Breast epithelium (tissue), 3 donors: ENCODE data around the gene DEDD2.

ENCODE experiments used
- POLR2A ChIP-seq: fragments of 450-650 bp; IDR thresholded peaks from one replicate; pipeline ENCODE4 v1.6.1; 2016; ENCODE audit warnings: antibody characterized with exemption, mild to moderate bottlenecking, moderate library complexity
- POLR2AphosphoS5 ChIP-seq, 3 donors: sonication (generic); formaldehyde crosslinking; IDR thresholded peaks; one replicate each; pipeline ENCODE4 v1.6.1; 2017; ENCODE audit warnings: antibody characterized with exemption in 3 of 3
- TF ChIP-seq, protein P1 (sequence below), 3 donors: fragments of 450-650 bp; IDR thresholded peaks; one replicate each; pipeline ENCODE4 v1.5.1; 2016 to 2017; ENCODE audit warnings: antibody characterized with exemption in 3 of 3, mild to moderate bottlenecking in 3 of 3, moderate library complexity in 3 of 3

DNA sequence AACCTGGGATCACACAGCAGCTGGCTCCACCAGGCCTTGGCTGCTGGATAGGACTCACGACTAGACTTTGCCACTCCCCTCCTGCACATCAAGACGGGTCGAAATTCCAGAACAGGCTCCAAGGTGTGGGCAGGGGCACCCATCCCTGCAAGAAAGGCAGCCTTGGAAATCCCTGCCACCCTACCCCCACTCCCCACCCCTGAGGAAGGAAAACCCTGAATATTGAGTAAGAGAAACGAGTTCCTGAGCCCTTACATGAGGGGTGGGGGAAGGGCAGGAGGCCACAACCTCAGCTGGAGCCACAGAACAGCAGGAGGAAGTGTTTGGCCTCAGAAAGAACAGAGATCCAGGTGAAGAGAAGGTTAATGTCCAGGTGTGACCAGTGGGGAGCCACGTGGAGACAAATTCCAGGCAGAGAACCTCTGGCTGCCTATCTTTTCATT is 20.1 kb downstream of the DEDD2 start:
- TF ChIP-seq POLR2A, result no peak
- TF ChIP-seq POLR2AphosphoS5 (IDR thresholded peaks at IDR 0.05), result no peak
- TF ChIP-seq, protein P1, sequence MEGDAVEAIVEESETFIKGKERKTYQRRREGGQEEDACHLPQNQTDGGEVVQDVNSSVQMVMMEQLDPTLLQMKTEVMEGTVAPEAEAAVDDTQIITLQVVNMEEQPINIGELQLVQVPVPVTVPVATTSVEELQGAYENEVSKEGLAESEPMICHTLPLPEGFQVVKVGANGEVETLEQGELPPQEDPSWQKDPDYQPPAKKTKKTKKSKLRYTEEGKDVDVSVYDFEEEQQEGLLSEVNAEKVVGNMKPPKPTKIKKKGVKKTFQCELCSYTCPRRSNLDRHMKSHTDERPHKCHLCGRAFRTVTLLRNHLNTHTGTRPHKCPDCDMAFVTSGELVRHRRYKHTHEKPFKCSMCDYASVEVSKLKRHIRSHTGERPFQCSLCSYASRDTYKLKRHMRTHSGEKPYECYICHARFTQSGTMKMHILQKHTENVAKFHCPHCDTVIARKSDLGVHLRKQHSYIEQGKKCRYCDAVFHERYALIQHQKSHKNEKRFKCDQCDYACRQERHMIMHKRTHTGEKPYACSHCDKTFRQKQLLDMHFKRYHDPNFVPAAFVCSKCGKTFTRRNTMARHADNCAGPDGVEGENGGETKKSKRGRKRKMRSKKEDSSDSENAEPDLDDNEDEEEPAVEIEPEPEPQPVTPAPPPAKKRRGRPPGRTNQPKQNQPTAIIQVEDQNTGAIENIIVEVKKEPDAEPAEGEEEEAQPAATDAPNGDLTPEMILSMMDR (IDR thresholded peaks at IDR 0.05), result no peak
